Fibroblast of skin of abdomen (primary cell): Measurements from ENCODE around the gene YPEL5.
"Not testable (repeated sequence)": the region's sequence is repeated elsewhere in the genome, so short reads cannot be mapped to it uniquely, and the experiment has no call there.

Experiments
- DNase-seq: peaks from one replicate; pipeline ENCODE4 v3.0.0-alpha.2; 2013

The YPEL5 gene

DNA sequence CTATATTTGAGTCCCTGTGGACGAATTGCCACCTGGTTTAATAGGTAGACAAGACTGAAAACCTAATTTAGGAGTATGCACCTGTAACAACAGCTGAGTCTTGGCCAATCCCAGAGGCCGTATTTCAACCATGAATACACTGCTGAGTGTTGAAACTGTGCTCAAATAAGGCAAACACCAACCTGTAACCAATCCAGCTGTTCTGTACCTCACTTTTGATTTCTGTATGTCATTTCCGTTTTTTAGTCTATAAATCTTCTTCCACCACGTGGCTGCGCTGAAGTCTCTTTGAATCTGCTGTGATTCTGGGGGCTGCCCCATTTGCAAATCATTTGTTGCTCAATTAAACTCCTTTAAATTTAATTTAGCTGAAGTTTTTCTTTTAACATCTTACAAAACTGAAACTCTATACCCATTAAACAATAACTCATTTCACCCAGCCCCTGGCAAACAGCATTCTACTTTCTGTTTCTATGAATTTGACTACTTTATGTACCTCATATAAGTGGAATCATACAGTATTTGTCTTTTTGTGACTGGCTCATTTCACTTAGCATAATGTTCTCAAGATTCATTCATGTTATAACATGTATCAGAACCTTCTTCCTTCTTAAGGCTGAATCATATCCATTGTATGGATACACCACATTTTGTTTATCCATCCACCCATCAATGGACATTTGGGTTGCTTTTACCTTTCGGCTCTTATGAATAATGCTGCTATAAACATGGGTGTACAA is 7.5 kb upstream of the YPEL5 start:
- no peak for DNase-seq

GRCh38 chr2:30141136-30141535 is 5.7 kb upstream of the YPEL5 start:
- no peak for DNase-seq

DNA sequence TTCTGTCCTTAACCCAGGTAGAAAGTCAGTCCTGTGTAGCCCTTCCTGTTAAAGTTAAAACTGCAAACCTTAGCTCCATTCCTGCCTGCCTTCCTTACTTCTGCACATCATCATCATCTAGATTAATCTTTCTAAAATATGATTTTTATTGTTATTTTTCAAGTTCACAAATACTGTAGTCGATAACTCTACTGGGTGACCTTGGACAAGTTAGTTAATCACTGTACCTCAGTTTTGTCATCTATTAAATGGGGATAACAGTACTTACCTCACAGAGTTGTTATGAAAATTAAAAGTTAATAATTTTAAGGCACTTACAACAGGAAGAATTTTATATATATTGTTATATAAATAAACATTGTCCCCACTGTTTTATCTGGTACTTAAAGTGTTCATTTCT is 2.5 kb upstream of the YPEL5 start:
- DNase-seq = no peak

DNA sequence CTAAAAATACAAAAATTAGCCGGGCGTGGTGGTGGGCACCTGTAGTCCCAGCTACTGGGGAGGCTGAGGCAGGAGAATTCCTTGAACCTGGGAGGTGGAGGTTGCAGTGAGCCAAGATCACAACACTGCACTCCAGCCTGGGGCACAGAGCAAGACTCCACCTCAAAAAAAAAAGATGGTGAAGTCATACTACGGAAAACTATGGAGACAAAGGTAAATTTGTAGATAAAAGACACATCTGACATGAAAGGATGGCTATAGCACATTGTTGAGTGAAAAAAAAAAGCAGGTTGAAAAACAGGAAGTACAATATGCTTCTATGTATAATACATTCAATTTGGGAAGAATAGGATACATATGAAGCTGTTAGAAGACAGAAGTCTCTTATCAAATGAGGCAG is 1.9 kb upstream of the YPEL5 start:
- not testable (repeated sequence) for DNase-seq

GRCh38 chr2:30145826-30146336 is 926 bp upstream of the YPEL5 start:
- DNase-seq = no peak

DNA sequence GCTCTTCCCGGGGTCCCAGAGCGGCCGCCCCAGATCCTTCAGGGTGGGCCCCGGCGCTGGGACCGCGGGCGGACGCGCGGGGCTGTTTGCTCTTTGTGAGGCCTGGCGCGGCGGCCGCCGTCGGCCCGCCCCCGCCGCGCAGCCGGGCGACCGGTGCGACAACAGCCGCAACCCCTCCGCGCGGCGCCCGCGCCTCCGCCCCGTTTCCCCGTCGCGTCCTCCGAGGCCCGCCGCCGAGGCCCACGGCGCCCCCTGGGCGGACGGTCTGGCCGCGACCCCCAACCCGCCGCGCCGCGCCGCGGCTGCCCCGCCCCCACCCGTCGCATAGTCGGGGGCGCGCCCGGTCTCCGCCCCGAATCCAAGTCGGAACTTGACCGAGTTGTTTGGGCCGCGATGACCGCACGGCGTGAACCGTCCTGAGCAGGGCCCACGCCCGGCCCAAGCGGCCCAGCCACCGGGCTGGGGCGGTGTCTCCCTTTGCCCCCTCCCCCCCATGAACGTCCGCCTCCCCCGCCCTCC is 448 bp downstream of the YPEL5 start:
- no peak for DNase-seq

GRCh38 chr2:30147715-30148610 is 1.2 kb downstream of the YPEL5 start:
- DNase-seq = peak; percentile 64

GRCh38 chr2:30148850-30149249 is 2.0 kb downstream of the YPEL5 start:
- DNase-seq = no peak

GRCh38 chr2:30149513-30149912 is 2.7 kb downstream of the YPEL5 start:
- DNase-seq = no peak

GRCh38 chr2:30149976-30150375 is 3.2 kb downstream of the YPEL5 start:
- no peak for DNase-seq

DNA sequence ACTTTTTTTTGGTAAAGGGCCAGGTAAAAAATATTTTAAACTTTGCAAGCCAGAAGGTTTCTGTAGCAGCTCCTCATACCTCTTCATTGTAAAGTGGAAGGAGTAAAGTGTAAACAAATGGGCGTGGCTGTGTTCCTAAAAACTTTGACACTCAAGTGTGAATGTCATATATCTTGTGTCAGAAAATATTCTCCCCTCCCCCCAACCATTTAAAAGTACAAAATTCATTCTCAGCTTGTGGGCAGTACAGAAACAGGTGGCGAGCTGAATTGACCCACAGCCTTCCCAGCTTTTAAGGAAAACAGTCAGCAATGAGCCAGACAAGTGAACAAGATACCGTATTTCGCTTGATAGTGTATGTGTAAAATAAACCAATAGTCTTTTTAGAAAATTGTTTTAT is 4.0 kb downstream of the YPEL5 start:
- no peak for DNase-seq

DNA sequence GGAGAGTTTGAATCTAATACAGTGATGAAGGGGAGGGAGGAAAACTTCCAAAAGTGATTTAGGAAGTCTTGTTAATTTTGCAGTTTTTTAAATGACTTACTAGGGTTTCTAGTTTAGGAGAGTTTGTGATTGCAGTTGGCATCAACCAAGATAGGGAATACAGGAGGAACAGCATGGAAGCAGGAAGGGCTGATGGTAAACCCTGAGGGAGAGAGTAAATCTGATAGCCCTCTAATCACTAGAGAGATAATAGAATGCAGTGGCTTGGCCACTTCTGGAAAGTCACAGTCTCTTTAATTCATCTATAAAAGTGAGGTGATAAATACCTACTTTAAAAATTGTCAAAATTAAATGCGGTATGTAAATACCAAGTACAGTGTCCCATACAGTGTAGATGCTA is 5.6 kb downstream of the YPEL5 start:
- DNase-seq = no peak

- DNase-seq = no peak
Measured at GRCh38 chr2:30155202-30155601, 8.4 kb downstream of the YPEL5 start.

- DNase-seq = no peak
Measured at GRCh38 chr2:30155889-30156658, 9.3 kb downstream of the YPEL5 start.

- no peak for DNase-seq
Measured at GRCh38 chr2:30157616-30158015, 10.8 kb downstream of the YPEL5 start.

- DNase-seq = no peak
Measured at GRCh38 chr2:30159766-30160165, 13.0 kb downstream of the YPEL5 start.

GRCh38 chr2:30161929-30162706 is 15.3 kb downstream of the YPEL5 start:
- no peak for DNase-seq

- no peak for DNase-seq
Measured at GRCh38 chr2:30162806-30163205, 16.0 kb downstream of the YPEL5 start.

- no peak for DNase-seq
Measured at GRCh38 chr2:30164131-30164925, 17.5 kb downstream of the YPEL5 start.

- DNase-seq = peak; percentile 91
Measured at GRCh38 chr2:30165050-30165520, 18.3 kb downstream of the YPEL5 start.

- DNase-seq = no peak
Measured at GRCh38 chr2:30165617-30166016, 18.8 kb downstream of the YPEL5 start.
